ENCODE results near the gene NRAP.

- TF ChIP-seq POLR2A (IDR thresholded peaks at IDR 0.05) (no peak), CTCF (IDR thresholded peaks at IDR 0.05 in 4 of 5, conservative IDR thresholded peaks at IDR 0.05 in 1 of 5) (no peak)
These were observed 42.0 kb downstream of the NRAP start for GRCh38 chr10:113621799-113622198.
